ENCODE results near the gene PPP2R3A. TPM values are rescaled to one million over a fixed set of nuclear protein-coding genes. Genes with fewer than 3 reads are reported as not detected.
A peak's percentile ranks its signal among the peaks of the same experiment; 100 is the strongest.

Gene PPP2R3A
- total and polyA plus RNA-seq, 2 of the 13 experiments (the other 11 are each of a cell fraction or from before 2014, with no cell fraction given) = 0.07 to 0.12 TPM

DNA sequence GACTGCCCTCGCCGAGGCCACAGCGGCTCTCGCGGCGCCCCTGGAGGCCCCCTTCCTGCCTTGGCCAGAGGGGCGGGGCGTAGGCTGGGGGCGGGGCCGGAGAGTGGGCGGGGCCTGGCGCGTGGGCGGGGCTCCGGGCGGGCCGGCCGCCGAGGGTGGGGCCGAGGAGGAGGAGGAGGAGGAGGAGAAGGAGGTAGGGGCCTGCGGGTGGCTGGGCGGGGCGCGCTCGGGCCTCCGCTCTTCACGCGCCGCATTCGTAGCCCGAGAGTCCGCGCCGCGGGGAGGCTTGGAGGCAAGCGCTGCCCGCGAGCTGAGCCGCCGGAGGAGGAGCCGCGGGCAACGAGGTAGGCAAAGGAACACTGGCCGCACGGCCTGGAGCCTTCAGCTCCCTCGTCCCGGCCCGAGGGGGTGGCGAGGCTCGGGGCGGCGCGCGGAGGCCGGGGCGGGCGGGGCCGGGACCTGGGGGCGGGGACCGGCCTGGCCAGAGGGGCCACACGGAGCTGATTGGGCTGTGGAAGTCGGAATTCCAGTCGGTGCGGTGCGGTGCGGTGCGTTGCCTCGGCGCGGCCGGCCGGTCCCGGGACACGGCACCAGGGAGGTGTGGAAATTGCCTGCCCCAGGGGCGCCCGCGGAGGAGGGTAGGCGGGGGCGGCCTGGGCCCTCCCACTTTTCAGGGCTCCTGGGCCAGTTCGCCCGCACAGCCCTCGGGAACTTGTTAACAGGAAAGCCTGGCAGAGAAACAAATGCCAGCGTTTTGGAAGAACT lies at the start of gene PPP2R3A (continued):
- TF ChIP-seq ZNF646 (CRISPR knock-in tag; IDR thresholded peaks at IDR 0.05) (no peak), MAFG (CRISPR knock-in tag; IDR thresholded peaks at IDR 0.05) (no peak), KLF12 (CRISPR knock-in tag; IDR thresholded peaks at IDR 0.05; ENCODE audit: borderline replicate concordance) (no peak), ZNF777 (CRISPR knock-in tag; IDR thresholded peaks at IDR 0.05) (peak; percentile 42; the same call in 1 of the 2 replicates), PBX2 (CRISPR knock-in tag; IDR thresholded peaks at IDR 0.05) (no peak), KDM2A (CRISPR knock-in tag; IDR thresholded peaks at IDR 0.05; ENCODE audit: borderline replicate concordance, low read depth) (peak; percentile 23; the same call in 1 of the 2 replicates), ZFY (CRISPR knock-in tag; IDR thresholded peaks at IDR 0.05) (peak; percentile 35), ZSCAN20 (CRISPR knock-in tag; IDR thresholded peaks at IDR 0.05; ENCODE audit: borderline replicate concordance) (0 out of 2 replicates have a peak, but pooled peaks have one; percentile 34), MAZ (IDR thresholded peaks at IDR 0.05; ENCODE audit: borderline replicate concordance, low read depth, low read length) (peak; percentile 50; the same call in 1 of the 2 replicates), MAZ (CRISPR knock-in tag; IDR thresholded peaks at IDR 0.05; ENCODE audit: low read depth) (peak; percentile 65), PATZ1 (CRISPR knock-in tag; IDR thresholded peaks at IDR 0.05) (peak; percentile 21; the same call in 1 of the 2 replicates)
- TF ChIP-seq, protein P1, sequence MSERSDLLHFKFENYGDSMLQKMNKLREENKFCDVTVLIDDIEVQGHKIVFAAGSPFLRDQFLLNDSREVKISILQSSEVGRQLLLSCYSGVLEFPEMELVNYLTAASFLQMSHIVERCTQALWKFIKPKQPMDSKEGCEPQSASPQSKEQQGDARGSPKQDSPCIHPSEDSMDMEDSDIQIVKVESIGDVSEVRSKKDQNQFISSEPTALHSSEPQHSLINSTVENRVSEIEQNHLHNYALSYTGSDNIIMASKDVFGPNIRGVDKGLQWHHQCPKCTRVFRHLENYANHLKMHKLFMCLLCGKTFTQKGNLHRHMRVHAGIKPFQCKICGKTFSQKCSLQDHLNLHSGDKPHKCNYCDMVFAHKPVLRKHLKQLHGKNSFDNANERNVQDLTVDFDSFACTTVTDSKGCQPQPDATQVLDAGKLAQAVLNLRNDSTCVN (CRISPR knock-in tag; IDR thresholded peaks at IDR 0.05; ENCODE audit: borderline replicate concordance) = no peak
- TF ChIP-seq, protein P2, sequence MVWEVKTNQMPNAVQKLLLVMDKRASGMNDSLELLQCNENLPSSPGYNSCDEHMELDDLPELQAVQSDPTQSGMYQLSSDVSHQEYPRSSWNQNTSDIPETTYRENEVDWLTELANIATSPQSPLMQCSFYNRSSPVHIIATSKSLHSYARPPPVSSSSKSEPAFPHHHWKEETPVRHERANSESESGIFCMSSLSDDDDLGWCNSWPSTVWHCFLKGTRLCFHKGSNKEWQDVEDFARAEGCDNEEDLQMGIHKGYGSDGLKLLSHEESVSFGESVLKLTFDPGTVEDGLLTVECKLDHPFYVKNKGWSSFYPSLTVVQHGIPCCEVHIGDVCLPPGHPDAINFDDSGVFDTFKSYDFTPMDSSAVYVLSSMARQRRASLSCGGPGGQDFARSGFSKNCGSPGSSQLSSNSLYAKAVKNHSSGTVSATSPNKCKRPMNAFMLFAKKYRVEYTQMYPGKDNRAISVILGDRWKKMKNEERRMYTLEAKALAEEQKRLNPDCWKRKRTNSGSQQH (CRISPR knock-in tag; IDR thresholded peaks at IDR 0.05; ENCODE audit: low read depth) = no peak

All from HepG2 (cell line).